GM13976 (cell line): ENCODE measurements around the gene ISG15.

Experiments used
- DNase-seq: peaks from one replicate; pipeline ENCODE4 v3.0.0; 2012; ENCODE audit warnings: low spot score
- CTCF ChIP-seq: IDR thresholded peaks from 2 replicates; pipeline ENCODE4 v1.5.1; 2012; ENCODE audit warnings: borderline replicate concordance, mild to moderate bottlenecking; ENCODE audit not compliant: insufficient read depth; ENCODE audit errors: extremely low read depth, missing control alignments, control extremely low read depth
- in situ Hi-C: fragments of 300-500 bp; cut with MboI; formaldehyde crosslinking; loops from one replicate; pipeline ENCODE4 v1.12.0; 2022; ENCODE audit warnings: low sequenced_read_pairs, mixed read lengths, inconsistent platforms; ENCODE audit not compliant: unreplicated experiment

Gene ISG15

DNA sequence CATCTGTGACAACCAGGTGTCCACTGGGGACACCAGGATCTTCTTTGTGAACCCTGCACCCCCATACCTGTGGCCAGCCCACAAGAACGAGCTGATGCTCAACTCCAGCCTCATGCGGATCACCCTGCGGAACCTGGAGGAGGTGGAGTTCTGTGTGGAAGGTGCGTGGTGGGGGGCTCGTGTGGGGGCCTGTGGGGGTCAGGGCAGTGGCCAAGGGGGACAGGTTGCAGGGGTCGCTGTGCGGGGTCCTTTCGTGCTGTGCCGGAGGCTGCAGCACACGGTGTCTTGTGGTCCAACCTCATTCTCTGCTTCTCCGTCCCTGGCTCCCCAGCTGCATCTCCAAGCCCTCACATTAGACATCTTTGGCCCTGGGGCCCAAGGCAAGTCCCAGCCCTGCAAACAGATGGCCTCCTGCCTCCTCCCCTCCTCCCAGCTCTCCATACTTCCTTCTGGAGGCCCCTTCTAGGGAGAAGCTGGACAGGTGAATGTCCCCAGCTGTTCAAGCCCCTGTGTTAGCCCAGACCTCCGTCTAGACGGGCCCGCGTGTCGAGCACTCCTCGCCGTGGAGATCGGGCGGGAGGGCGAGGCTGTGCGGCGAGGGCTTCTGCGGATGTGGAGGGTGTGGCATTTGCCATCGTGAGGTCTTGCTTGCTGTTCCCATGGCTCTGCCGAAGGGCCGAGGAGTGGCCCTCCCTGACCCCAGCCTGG lies 9.2 kb downstream of the ISG15 start:
- TF ChIP-seq CTCF = no peak
- DNase-seq = no peak
- in situ Hi-C loops = no loop called here

GRCh38 chr1:1023700-1024099 lies 10.4 kb downstream of the ISG15 start:
- in situ Hi-C loops = no loop called here
- no peak for TF ChIP-seq CTCF
- DNase-seq = no peak

- in situ Hi-C loops = no loop called here
- TF ChIP-seq CTCF = no peak
These were observed 11.0 kb downstream of the ISG15 start for GRCh38 chr1:1024149-1024770.

GRCh38 chr1:1024771-1025699 lies 11.7 kb downstream of the ISG15 start:
- in situ Hi-C loops = no loop called here
- DNase-seq = no peak
- TF ChIP-seq CTCF = no peak

More at GRCh38 chr1:1024149-1024770, 11.0 kb downstream of the ISG15 start:
- no peak for DNase-seq

- no peak for DNase-seq
- no peak for TF ChIP-seq CTCF
- in situ Hi-C loops = no loop called here
These were observed 12.4 kb downstream of the ISG15 start for GRCh38 chr1:1025730-1026129.

DNA sequence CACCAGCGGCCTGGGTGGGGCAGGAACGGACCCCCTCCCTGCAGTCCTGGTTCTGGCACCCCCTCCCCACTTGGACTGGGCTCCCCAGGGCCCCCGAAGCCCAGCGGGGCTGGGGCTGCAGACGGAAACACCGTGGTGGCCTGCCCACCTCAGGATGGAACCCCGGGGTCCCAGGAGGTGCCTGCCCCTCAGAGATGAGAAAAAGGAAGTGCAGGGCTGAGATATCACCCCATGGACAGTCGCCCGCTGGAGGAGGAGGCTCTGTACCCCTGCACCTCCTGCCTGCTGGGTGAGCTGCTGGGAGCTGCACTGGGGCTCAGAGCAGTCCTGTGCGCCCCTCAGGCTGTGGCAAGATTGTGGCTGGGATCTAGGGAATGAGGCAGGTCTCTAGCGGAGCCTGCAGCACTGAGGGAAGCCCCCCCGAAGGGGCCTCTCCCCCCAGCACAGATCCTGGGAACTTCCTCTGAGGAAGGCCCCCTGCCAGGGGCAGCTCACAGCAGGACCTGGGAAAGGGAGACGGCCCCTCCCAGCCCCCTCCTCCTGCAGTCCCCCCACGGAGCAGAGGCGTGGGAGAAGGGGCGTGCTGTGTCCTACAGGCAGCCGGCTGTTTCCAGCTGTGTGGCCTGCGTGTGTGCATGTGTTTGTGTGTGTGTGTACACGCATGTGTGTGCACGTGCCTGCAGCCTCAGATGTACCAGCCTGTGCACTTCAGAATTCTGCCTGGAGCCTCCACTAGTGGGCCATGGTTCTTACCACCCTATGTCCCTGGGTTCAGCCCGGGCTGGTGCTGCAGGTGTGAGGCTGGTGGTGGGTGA lies 13.5 kb downstream of the ISG15 start:
- no peak for TF ChIP-seq CTCF
- DNase-seq = no peak
- in situ Hi-C loops = no loop called here
